Measurements from ENCODE around the gene WWOX.

DNA sequence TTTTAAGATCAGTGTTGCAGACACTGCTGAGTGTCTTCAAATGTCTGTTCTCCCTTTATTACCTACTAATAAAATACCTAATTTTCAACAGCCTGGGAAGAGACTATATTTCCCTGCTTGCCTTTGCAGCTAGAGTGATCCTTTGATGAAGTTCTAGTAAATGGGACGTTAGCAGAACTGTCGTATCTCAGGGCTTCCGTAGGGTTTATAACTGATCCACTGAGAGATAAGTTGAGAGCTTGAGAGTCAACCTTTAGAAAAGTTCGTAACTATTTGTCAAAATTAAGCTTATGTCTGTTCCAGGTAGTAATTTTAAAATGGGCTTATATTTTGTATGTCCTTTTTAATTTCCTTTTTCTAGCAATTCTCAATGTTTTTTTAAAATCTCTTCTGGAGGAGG lies 974.1 kb downstream of the WWOX start:
- TF ChIP-seq EZH2 (IDR thresholded peaks at IDR 0.05) (no peak), POLR2AphosphoS5 (IDR thresholded peaks at IDR 0.05; ENCODE audit: borderline replicate concordance, low read depth, low read length) (no peak), FOXP2 (optimal IDR thresholded peaks at IDR 0.05; ENCODE audit: control extremely low read depth, extremely low read length, insufficient read depth) (no peak)

Measured in SK-N-MC (cell line).